ENCODE results near the gene TSPAN18.

GRCh38 chr11:44716256-44716655, 10.5 kb upstream of the TSPAN18 start:
- TF ChIP-seq, protein P1, sequence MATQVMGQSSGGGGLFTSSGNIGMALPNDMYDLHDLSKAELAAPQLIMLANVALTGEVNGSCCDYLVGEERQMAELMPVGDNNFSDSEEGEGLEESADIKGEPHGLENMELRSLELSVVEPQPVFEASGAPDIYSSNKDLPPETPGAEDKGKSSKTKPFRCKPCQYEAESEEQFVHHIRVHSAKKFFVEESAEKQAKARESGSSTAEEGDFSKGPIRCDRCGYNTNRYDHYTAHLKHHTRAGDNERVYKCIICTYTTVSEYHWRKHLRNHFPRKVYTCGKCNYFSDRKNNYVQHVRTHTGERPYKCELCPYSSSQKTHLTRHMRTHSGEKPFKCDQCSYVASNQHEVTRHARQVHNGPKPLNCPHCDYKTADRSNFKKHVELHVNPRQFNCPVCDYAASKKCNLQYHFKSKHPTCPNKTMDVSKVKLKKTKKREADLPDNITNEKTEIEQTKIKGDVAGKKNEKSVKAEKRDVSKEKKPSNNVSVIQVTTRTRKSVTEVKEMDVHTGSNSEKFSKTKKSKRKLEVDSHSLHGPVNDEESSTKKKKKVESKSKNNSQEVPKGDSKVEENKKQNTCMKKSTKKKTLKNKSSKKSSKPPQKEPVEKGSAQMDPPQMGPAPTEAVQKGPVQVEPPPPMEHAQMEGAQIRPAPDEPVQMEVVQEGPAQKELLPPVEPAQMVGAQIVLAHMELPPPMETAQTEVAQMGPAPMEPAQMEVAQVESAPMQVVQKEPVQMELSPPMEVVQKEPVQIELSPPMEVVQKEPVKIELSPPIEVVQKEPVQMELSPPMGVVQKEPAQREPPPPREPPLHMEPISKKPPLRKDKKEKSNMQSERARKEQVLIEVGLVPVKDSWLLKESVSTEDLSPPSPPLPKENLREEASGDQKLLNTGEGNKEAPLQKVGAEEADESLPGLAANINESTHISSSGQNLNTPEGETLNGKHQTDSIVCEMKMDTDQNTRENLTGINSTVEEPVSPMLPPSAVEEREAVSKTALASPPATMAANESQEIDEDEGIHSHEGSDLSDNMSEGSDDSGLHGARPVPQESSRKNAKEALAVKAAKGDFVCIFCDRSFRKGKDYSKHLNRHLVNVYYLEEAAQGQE (tag by site-specific recombination; IDR thresholded peaks at IDR 0.05) = no peak
- TF ChIP-seq, protein P2, sequence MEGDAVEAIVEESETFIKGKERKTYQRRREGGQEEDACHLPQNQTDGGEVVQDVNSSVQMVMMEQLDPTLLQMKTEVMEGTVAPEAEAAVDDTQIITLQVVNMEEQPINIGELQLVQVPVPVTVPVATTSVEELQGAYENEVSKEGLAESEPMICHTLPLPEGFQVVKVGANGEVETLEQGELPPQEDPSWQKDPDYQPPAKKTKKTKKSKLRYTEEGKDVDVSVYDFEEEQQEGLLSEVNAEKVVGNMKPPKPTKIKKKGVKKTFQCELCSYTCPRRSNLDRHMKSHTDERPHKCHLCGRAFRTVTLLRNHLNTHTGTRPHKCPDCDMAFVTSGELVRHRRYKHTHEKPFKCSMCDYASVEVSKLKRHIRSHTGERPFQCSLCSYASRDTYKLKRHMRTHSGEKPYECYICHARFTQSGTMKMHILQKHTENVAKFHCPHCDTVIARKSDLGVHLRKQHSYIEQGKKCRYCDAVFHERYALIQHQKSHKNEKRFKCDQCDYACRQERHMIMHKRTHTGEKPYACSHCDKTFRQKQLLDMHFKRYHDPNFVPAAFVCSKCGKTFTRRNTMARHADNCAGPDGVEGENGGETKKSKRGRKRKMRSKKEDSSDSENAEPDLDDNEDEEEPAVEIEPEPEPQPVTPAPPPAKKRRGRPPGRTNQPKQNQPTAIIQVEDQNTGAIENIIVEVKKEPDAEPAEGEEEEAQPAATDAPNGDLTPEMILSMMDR (tag by site-specific recombination; IDR thresholded peaks at IDR 0.05) = no peak
- TF ChIP-seq KLF16 (tag by site-specific recombination; IDR thresholded peaks at IDR 0.05) (no peak), ZNF785 (tag by site-specific recombination; IDR thresholded peaks at IDR 0.05) (no peak), BCL11A (tag by site-specific recombination; IDR thresholded peaks at IDR 0.05; ENCODE audit: low read depth) (no peak), PRDM1 (tag by site-specific recombination; IDR thresholded peaks at IDR 0.05) (no peak), SCRT1 (tag by site-specific recombination; IDR thresholded peaks at IDR 0.05; ENCODE audit: borderline replicate concordance) (no peak), ZNF37A (tag by site-specific recombination; IDR thresholded peaks at IDR 0.05) (no peak), ZNF350 (tag by site-specific recombination; IDR thresholded peaks at IDR 0.05) (no peak), ZNF610 (tag by site-specific recombination; IDR thresholded peaks at IDR 0.05; ENCODE audit: borderline replicate concordance) (no peak), PRDM10 (tag by site-specific recombination; IDR thresholded peaks at IDR 0.05) (no peak), YY1 (tag by site-specific recombination; IDR thresholded peaks at IDR 0.05) (no peak), ZNF629 (tag by site-specific recombination; IDR thresholded peaks at IDR 0.05) (no peak), HOXA7 (CRISPR knock-in tag; IDR thresholded peaks at IDR 0.05; ENCODE audit: borderline replicate concordance) (no peak)
